GM21529 (cell line): ENCODE results near the gene CNTNAP5.

ENCODE experiments used
- ATAC-seq: cut with Tn5 transposase; IDR thresholded peaks from one replicate; pipeline ENCODE4 v1.9.1; 2021; ENCODE audit not compliant: unreplicated experiment

Gene CNTNAP5

GRCh38 chr2:124589971-124590370 lies 564.9 kb downstream of the CNTNAP5 start:
- ATAC-seq, result no peak

GRCh38 chr2:124602759-124603158 lies 577.7 kb downstream of the CNTNAP5 start:
- ATAC-seq, result no peak

- no peak for ATAC-seq
These were observed 579.9 kb downstream of the CNTNAP5 start for GRCh38 chr2:124604940-124605339.

GRCh38 chr2:124607679-124608078 lies 582.6 kb downstream of the CNTNAP5 start:
- no peak for ATAC-seq

DNA sequence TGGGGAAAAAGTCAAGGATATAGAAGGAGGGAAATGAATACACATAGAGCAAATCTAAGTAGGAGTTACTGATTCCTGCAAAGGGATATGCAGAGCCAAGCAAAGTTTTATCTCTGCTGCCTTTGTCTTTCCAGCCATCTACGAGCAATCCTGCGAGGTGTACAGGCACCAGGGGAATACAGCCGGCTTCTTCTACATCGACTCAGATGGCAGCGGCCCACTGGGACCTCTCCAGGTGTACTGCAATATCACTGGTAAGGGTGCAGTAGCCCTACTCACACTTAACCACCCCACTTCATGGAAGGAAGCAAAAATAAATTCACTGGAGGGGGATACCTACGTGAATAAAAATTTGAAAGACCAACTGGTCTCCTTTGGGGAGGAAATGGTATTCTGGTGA lies 584.6 kb downstream of the CNTNAP5 start:
- no peak for ATAC-seq

DNA sequence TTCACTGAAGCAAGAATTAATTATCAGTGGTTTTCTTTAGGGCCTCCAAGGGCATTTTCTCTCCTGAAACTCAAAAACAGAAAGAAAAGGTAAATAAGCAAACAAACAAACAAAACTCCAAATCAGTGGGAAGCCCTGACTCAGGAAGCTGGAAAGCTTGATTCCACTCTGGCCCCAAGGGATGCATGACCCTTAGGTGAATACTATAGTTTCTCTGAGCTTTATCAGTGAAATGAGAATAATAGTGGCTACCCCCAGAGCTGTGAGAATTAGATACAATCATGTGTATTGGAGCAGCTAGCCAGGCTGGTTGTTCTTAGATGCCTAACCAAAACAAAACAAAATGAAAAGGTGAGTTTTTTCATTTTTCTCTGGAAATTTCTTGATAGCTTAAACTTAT lies 585.1 kb downstream of the CNTNAP5 start:
- ATAC-seq, result no peak

DNA sequence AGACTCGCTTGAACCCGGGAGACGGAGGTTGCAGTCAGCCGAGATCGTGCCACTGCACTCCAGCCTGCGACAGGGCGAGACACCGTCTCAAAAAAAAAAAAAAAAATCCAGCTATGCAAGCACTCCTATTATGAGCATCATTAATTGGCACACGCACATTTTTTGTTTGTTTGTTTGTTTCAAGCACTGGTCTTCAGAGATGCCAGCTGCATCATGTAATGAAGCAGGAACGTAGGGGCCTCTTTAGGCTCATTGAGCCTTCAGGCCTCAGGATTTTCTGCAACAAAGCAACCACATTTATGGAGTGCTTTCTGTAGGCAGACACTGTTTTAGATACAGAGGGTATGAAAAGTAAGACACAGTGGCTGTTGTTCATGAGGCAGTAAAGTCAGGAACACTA lies 585.8 kb downstream of the CNTNAP5 start:
- ATAC-seq, result no peak

- no peak for ATAC-seq
These were observed 598.5 kb downstream of the CNTNAP5 start for GRCh38 chr2:124623560-124623959.

GRCh38 chr2:124625561-124625960 lies 600.5 kb downstream of the CNTNAP5 start:
- no peak for ATAC-seq

- no peak for ATAC-seq
These were observed 601.9 kb downstream of the CNTNAP5 start for GRCh38 chr2:124626993-124627392.

GRCh38 chr2:124633812-124634211 lies 608.7 kb downstream of the CNTNAP5 start:
- no peak for ATAC-seq

- ATAC-seq, result no peak
These were observed 614.4 kb downstream of the CNTNAP5 start for GRCh38 chr2:124639524-124639923.

- ATAC-seq, result no peak
These were observed 615.2 kb downstream of the CNTNAP5 start for GRCh38 chr2:124640221-124640750.

GRCh38 chr2:124646166-124646815 lies 621.2 kb downstream of the CNTNAP5 start:
- ATAC-seq, result no peak

- ATAC-seq, result no peak
These were observed 622.2 kb downstream of the CNTNAP5 start for GRCh38 chr2:124647245-124647644.

DNA sequence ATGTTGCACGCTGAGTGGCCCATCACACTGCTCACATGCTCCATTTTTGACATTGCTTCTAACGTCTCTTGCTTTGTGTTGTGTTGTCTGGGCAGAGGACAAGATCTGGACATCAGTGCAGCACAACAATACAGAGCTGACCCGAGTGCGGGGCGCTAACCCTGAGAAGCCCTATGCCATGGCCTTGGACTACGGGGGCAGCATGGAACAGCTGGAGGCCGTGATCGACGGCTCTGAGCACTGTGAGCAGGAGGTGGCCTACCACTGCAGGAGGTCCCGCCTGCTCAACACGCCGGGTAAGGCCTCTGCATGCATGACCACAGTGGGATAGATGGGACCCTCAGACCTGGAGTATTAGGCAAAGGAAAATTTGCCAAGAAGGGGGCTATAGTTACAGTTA lies 622.6 kb downstream of the CNTNAP5 start:
- ATAC-seq, result no peak

DNA sequence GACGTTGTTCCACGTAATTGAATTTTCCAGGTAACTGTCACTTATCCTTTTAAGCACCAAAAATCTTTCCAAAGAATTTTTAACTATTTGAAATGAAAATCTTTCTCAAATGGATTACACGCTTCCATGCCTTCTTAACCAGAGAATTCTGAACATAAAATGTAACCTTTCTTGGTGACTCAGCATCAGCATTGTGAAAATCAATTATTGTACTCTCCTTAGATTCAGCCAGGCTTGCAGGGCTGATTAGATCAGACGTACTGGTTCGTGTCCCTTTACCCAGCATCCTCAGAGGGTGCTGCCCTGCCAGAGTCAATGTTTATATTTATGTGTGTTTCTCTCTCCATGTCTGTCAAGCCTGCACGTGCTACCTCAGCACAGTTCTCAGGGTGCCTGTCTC lies 623.9 kb downstream of the CNTNAP5 start:
- ATAC-seq, result no peak

DNA sequence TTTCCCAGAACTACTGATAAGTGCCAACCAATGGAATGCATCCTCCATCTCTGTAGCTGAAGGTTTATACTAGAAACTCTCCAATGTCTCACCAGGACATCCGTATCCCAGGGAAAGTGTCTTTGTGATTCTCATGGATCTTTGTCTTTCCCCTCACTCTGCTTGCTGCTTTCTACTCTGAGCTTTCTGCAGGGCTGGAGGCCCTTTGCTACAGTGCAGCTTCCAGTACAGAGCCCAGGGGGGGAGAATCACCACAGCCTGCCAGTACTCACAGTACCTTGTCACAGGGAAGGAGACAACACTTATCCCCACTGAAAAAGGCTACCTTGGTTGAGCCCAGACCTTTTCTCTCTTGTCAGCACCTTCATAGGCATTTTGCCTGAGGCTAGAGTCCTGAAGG lies 627.0 kb downstream of the CNTNAP5 start:
- no peak for ATAC-seq

DNA sequence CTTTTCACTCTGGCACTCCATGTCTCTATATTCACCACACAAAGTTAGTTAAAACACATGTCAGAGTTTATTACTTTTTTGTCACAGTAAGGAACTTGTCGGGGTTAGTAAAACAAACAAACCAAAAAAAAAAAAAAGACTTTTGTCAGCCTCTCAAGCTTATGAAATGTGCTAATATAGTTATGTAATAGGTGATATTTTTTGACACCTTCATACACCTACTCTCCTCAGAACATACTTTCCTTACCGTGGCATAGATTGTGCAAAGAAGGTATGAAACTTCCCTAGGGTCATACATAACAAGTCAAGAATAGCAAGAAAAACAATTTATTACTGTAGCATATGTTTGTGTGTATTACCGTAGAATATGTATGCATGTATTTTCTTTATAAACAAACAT lies 633.3 kb downstream of the CNTNAP5 start:
- ATAC-seq, result no peak

- ATAC-seq, result no peak
These were observed 636.5 kb downstream of the CNTNAP5 start for GRCh38 chr2:124661558-124661957.

GRCh38 chr2:124662946-124663644 lies 638.0 kb downstream of the CNTNAP5 start:
- no peak for ATAC-seq

DNA sequence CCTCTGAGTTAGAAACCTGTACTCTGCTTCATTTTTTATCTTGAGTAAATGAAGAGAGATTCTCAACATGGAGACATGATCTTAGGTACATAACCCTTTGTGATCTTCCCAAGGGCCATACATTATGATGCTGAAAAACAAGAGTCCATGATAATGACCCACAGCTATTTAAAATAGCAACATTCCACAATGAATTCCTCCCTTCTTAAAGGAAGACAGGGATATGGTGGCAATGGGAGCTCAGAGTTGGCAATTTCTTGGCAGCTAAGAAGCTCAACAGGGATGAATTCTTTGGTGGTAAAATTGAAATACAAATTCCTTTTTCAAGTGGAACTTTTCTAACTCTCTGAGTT lies 638.5 kb downstream of the CNTNAP5 start:
- ATAC-seq, result no peak

GRCh38 chr2:124664363-124664762 lies 639.3 kb downstream of the CNTNAP5 start:
- ATAC-seq, result no peak
